Tibial nerve (tissue), 4 donors: ENCODE measurements around the gene CAMSAP1.

Source experiments
- EP300 ChIP-seq, 2 donors: sonication (generic); formaldehyde crosslinking; IDR thresholded peaks; one replicate each; pipeline ENCODE4 v1.6.1; 2017; ENCODE audit warnings: antibody characterized with exemption in 2 of 2, mild to moderate bottlenecking in 1 of 2
- TF ChIP-seq, protein P1 (sequence below), 5 experiments: fragments of 200-600 bp in 3 of 5; fragments of 450-650 bp in 2 of 5; sonication (generic) in 3 of 5; IDR thresholded peaks; one replicate each; pipeline ENCODE4 v1.5.1; 2016 to 2019; ENCODE audit warnings: antibody characterized with exemption in 5 of 5, mild to moderate bottlenecking in 3 of 5, moderate library complexity in 2 of 5

DNA sequence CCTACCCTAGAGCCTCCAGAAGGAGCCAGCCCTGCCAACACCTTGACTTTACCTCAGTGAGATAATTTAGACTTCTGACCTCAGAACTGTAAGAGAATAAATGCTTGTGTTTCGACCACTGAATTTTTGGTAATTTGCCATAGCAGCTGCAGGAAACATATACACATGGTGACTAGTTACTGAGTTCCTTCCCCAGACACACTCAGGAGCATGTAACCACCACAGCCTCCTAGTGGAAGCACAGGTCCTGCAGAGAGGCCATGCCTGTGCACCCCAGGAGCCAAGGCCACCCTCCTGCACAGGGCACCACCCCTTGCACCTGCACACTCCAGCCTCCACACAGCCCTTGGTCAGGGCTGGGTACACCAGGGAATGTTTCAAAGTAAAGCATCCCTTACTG is 7.6 kb upstream of the CAMSAP1 start:
- TF ChIP-seq, protein P1, sequence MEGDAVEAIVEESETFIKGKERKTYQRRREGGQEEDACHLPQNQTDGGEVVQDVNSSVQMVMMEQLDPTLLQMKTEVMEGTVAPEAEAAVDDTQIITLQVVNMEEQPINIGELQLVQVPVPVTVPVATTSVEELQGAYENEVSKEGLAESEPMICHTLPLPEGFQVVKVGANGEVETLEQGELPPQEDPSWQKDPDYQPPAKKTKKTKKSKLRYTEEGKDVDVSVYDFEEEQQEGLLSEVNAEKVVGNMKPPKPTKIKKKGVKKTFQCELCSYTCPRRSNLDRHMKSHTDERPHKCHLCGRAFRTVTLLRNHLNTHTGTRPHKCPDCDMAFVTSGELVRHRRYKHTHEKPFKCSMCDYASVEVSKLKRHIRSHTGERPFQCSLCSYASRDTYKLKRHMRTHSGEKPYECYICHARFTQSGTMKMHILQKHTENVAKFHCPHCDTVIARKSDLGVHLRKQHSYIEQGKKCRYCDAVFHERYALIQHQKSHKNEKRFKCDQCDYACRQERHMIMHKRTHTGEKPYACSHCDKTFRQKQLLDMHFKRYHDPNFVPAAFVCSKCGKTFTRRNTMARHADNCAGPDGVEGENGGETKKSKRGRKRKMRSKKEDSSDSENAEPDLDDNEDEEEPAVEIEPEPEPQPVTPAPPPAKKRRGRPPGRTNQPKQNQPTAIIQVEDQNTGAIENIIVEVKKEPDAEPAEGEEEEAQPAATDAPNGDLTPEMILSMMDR (IDR thresholded peaks at IDR 0.05) = no peak
- TF ChIP-seq EP300 (IDR thresholded peaks at IDR 0.05) = no peak
